GM18519 (cell line): Measurements from ENCODE around the gene KAZALD1.

Experiments used
- ATAC-seq: cut with Tn5 transposase; IDR thresholded peaks from one replicate; pipeline ENCODE4 v1.9.1; 2021; ENCODE audit warnings: mild to moderate bottlenecking, moderate library complexity; ENCODE audit not compliant: unreplicated experiment, low FRiP score

KAZALD1 gene

GRCh38 chr10:101061624-101062231 lies at the start of gene KAZALD1:
Gene KAZALD1 (plus strand): TSS chr10:101061989. CDS start chr10:101062593, 604 bp downstream.
- ATAC-seq = no peak

GRCh38 chr10:101012525-101013364 lies 49.0 kb upstream of the KAZALD1 start:
- peak; percentile 41 for ATAC-seq

GRCh38 chr10:101013365-101013825 lies 48.4 kb upstream of the KAZALD1 start:
- no peak for ATAC-seq

GRCh38 chr10:101014230-101014884 lies 47.4 kb upstream of the KAZALD1 start:
- ATAC-seq = no peak

- ATAC-seq = no peak
These were observed 46.7 kb upstream of the KAZALD1 start for GRCh38 chr10:101014966-101015581.

GRCh38 chr10:101015582-101015973 lies 46.2 kb upstream of the KAZALD1 start:
- no peak for ATAC-seq

- no peak for ATAC-seq
These were observed 45.0 kb upstream of the KAZALD1 start for GRCh38 chr10:101016814-101017213.

GRCh38 chr10:101018118-101018599 lies 43.6 kb upstream of the KAZALD1 start:
- no peak for ATAC-seq

- no peak for ATAC-seq
These were observed 43.0 kb upstream of the KAZALD1 start for GRCh38 chr10:101018600-101019439.

GRCh38 chr10:101019440-101019703 lies 42.4 kb upstream of the KAZALD1 start:
- no peak for ATAC-seq

GRCh38 chr10:101020427-101021075 lies 41.2 kb upstream of the KAZALD1 start:
- no peak for ATAC-seq

GRCh38 chr10:101021239-101021638 lies 40.5 kb upstream of the KAZALD1 start:
- no peak for ATAC-seq

- ATAC-seq = no peak
These were observed 40.0 kb upstream of the KAZALD1 start for GRCh38 chr10:101021692-101022251.

- no peak for ATAC-seq
These were observed 38.7 kb upstream of the KAZALD1 start for GRCh38 chr10:101022967-101023705.

GRCh38 chr10:101027106-101027720 lies 34.6 kb upstream of the KAZALD1 start:
- ATAC-seq = no peak

GRCh38 chr10:101028446-101029337 lies 33.1 kb upstream of the KAZALD1 start:
- ATAC-seq = no peak
